ENCODE results near the gene FLT3LG.
A peak's percentile ranks its signal among the peaks of the same experiment; 100 is the strongest.

FLT3LG gene

DNA sequence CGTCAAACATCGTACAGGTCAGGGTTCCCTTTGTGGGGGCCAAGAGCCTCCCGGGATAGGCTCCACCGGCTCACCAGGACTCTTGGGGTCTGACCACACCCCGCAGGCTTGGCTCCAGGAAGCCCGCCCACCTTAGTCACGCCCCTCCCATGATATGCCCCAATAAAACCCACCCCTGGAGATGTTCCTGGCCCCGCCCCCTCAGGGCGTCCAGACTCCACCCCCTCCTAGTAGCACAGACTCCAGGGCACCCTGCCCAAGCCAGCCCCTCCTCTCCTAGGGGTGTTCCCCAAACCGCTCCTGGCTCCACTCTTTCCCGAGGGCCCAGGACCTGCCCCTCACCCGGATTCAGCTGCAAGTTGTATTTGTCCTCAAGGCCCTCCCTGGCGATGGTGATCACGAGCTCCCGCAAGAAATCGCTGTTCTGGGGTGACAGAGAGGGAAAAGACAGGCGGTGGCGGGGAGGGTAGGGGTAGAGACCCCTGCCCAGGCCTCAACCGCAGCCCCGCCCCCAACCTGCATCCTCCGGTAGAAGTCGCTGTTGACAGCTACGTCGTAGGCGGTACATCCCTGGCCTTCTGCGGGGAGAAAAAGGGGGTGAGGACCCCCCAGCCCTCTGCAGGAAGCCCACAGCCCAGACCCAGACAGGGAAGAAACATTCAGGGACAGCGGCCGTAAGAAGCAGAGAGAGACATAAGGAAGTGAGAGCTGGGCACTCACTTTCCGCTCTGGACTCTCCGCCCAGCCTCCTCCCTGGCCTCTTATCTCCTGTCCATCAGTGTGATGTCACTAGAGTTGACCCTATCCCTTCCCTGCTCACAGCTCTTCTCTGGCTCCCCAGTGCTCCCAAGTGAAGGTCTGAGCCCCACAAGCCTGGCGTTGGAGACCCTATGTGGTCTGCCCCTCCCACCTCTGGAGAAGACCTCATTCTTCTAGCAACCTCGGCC is 26.3 kb upstream of the FLT3LG start:
- TF ChIP-seq, protein P1, sequence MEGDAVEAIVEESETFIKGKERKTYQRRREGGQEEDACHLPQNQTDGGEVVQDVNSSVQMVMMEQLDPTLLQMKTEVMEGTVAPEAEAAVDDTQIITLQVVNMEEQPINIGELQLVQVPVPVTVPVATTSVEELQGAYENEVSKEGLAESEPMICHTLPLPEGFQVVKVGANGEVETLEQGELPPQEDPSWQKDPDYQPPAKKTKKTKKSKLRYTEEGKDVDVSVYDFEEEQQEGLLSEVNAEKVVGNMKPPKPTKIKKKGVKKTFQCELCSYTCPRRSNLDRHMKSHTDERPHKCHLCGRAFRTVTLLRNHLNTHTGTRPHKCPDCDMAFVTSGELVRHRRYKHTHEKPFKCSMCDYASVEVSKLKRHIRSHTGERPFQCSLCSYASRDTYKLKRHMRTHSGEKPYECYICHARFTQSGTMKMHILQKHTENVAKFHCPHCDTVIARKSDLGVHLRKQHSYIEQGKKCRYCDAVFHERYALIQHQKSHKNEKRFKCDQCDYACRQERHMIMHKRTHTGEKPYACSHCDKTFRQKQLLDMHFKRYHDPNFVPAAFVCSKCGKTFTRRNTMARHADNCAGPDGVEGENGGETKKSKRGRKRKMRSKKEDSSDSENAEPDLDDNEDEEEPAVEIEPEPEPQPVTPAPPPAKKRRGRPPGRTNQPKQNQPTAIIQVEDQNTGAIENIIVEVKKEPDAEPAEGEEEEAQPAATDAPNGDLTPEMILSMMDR (IDR thresholded peaks at IDR 0.05; ENCODE audit: low read depth, low read length) = no peak

DNA sequence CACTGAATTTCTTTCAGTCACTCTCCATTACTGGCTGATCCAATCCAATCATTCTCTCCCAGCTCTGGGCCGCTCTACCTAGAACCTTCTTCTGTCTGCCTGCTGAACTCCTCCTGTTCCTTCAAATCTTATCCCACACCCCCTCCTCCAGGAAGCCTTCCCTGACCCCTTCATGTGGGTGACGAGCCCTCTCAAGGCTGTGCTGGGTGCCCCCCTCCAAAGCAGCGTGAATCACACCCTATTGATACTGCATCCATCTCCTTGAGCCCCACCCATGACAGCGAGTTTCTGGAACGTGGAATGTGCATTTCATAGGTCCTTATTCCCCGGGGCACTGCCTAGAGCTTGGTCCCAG is 25.6 kb upstream of the FLT3LG start:
- TF ChIP-seq, protein P1 (IDR thresholded peaks at IDR 0.05; ENCODE audit: low read depth, low read length) = no peak
- H3K4me3 ChIP-seq (ENCODE audit: low read depth, low read length) = no peak overlapping the region

More for the DNA sequence above, 26.3 kb upstream of the FLT3LG start:
- no peak overlapping the region for H3K4me3 ChIP-seq (ENCODE audit: low read depth, low read length)

DNA sequence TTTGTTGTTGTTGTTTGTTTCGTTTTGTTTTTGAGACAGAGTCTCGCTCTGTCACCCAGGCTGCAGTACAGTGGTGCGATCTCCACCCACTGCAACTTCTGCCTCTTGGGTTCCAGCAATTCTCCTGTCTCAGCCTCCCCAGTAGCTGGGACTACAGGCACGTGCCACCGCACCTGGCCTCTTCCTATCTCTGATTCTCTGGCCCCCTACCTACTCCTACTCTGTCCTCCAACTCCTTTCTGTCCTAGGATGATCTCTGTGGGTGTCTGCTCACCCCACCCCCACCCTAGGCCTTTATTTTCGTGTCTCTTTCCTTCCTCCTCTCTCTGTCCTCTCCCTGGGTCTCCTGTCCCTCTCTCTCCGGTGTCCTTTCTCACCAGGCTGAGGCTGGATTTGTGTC is 23.6 kb upstream of the FLT3LG start:
- TF ChIP-seq, protein P1 (IDR thresholded peaks at IDR 0.05; ENCODE audit: low read depth, low read length) = no peak
- peak overlapping the region; percentile 93; the same call in 1 of the 2 replicates for H3K4me3 ChIP-seq (ENCODE audit: low read depth, low read length)

DNA sequence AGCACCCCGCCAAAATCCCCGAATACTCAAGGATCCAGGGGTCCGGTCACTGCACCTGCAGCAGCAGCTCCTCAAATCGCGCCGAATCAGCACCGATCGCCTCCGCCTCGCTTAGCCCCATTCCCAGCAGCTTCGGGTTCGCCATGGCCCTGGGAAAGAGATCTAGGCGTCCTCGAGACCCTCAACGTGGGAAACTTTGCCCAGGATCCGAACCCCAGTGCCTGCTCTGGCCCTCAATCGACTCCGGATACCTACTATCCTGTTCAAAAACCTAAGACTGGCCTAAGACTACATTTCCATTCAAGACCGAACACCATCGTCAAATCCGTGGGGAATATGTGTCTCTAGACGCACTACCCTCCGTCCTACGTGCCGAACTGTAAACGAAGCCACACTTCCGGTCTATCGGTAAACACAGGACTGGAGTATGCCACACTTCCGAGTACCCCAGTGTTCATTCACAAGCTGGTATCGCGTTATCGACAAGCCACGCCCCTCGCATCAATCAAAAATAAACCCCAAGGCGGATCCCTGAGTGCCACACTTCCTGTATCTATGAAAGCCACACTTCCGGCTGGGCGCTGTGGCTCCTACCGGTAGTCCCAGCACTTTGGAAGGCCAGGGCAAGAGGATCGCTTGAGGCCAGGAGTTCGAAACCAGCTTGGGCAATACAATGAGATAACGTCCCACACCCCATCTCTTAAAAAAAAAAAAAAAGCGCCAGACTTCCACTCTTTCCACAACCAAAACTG is 22.4 kb upstream of the FLT3LG start, which contains the start of gene PIH1D1:
PIH1D1 (minus strand) TSS at position 385 of the 752 bp plus-strand sequence; CDS start at position 145, 240 bp downstream.
- TF ChIP-seq, protein P1 (IDR thresholded peaks at IDR 0.05; ENCODE audit: low read depth, low read length) = no peak
- peak within 1 kb of the TSS; percentile 93 for H3K4me3 ChIP-seq (ENCODE audit: low read depth, low read length)

DNA sequence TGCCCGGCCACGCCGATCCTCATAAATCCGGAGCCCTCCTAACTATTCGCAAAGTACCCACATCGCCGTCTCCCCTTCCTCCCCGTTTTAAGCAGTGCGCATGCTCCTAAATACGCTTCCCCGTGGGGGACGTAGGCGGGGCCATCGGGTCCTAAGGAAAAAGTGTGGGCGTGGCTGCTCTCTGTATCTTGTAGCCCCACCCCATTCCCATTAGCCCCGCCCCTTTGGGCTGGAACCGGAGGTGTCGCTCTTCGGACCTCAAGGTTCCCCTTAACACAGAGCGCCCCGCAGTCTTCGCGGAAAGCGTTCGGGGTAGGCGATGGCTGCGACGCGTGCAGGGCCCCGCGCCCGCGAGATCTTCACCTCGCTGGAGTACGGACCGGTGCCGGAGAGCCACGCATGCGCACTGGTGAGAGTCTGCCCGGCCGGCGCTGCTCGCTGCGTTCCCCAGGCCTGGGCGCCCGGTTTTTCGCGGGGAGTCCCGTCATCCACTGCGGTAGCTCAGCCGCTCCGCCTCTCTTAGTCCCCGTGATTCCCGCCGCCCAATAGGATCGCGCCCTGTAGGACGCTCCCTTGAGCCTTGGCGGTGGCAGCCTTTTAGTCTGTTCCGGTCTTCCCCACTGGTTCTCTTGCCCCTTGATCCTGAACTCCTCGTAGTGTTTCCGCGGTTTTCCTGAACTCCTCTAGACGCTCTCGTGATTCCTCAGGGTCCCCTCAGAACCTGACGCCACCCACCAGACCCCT is 20.8 kb upstream of the FLT3LG start, which contains the start of gene ALDH16A1:
ALDH16A1 (plus strand) TSS at position 213 of the 744 bp plus-strand sequence; CDS start at position 320, 107 bp downstream.
- TF ChIP-seq, protein P1 (IDR thresholded peaks at IDR 0.05; ENCODE audit: low read depth, low read length) = no peak
- H3K4me3 ChIP-seq (ENCODE audit: low read depth, low read length) = peak within 1 kb of the TSS; percentile 79

DNA sequence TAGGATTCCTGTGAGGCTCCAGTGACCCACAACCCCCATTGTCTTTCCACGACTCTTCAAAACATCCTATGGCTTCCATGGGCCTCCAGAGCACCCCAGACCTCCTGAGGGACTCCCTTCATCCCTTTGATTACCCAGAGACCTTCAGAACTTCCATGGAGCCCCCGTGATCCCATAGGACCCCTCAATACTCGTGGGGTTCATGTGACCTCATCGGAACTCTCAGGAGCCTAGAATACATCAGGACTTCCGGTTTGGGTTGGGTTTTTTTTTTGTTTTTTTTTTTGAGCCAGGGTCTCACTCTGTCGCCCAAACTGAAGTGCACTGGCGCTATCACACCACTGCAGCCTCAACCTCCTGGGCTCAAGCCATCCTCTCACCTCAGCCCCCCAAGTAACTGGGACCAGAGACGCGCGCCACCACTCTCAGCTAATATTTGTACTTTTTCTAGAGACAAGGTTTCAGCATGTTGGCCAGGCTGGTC is 20.2 kb upstream of the FLT3LG start:
- peak overlapping the region; percentile 79 for H3K4me3 ChIP-seq (ENCODE audit: low read depth, low read length)
- TF ChIP-seq, protein P1 (IDR thresholded peaks at IDR 0.05; ENCODE audit: low read depth, low read length) = no peak

Measured in WI38 (cell line).